GM12864 (cell line): ENCODE measurements around the gene GNAQ.

Source experiments
- DNase-seq: peaks from one replicate; pipeline ENCODE4 v3.0.0-alpha.2; 2011; ENCODE audit warnings: low read depth
- H3K4me3 ChIP-seq: 2 replicates; pipeline ENCODE4 v1.5.1; 2011; ENCODE audit warnings: mild to moderate bottlenecking, low read depth, low read length, control low read depth
- TF ChIP-seq, protein P1 (sequence below): IDR thresholded peaks from 2 replicates; pipeline ENCODE4 v1.5.1; 2011; ENCODE audit warnings: low read depth, mild to moderate bottlenecking, moderate library complexity, low read length, control low read depth, inconsistent platforms; ENCODE audit errors: missing control alignments

The GNAQ gene

DNA sequence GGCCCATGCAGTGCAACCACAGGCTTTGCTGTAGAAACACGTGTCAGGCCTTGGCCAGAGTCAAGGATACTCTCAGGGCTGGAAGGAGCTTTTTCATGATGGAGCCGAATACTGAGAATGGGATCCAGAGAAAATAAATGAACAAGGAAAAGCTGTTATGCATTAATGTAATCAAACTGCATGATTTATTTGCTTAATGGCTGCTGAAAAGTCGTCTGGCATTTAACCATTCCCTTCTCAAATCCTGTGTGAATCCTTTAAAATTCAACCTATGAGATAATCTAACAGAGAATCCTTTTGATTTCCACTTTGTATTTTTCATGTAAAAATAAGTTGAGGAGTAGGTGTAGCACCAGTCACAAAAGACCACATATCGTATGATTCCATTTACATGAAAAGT, 359.4 kb downstream of the GNAQ start:
- no peak overlapping the region for H3K4me3 ChIP-seq
- DNase-seq, result no peak
- TF ChIP-seq, protein P1, sequence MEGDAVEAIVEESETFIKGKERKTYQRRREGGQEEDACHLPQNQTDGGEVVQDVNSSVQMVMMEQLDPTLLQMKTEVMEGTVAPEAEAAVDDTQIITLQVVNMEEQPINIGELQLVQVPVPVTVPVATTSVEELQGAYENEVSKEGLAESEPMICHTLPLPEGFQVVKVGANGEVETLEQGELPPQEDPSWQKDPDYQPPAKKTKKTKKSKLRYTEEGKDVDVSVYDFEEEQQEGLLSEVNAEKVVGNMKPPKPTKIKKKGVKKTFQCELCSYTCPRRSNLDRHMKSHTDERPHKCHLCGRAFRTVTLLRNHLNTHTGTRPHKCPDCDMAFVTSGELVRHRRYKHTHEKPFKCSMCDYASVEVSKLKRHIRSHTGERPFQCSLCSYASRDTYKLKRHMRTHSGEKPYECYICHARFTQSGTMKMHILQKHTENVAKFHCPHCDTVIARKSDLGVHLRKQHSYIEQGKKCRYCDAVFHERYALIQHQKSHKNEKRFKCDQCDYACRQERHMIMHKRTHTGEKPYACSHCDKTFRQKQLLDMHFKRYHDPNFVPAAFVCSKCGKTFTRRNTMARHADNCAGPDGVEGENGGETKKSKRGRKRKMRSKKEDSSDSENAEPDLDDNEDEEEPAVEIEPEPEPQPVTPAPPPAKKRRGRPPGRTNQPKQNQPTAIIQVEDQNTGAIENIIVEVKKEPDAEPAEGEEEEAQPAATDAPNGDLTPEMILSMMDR, result no peak

DNA sequence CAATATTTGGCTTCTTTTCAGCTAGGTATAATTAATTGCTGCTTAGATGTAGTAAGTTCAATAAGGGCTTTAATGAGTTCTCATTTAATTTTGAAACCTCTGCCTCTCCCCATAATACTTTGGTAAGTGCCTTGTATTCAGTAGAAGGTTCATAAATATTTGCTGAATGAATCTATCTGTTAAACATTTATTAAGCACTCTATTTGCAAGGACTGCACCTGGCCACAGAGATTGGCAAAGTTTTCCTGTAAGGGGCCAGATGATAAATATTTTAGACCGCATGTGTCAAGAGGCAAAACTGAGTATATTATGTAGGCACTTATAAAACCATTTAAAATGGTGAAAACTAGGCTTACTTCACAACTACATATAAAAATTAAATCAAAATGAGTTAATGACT, 364.5 kb downstream of the GNAQ start:
- H3K4me3 ChIP-seq, result no peak overlapping the region
- TF ChIP-seq, protein P1, result no peak
- no peak for DNase-seq
